Kidney (tissue), 14 donors: ENCODE data around the gene TIFAB. TPM values are rescaled to one million over a fixed set of nuclear protein-coding genes. Genes with fewer than 3 reads are reported as not detected.
A peak's percentile ranks its signal among the peaks of the same experiment; 100 is the strongest.

Source experiments
- DNase-seq, 5 donors: peaks; one replicate each; pipeline ENCODE4 v3.0.0-alpha.2; 2013 to 2020
- FAIRE-seq: peaks from 2 replicates; lab custom pipeline; 2012; peaks lifted over from hg19 to GRCh38; lab: Jason Lieb, UNC
- H3K27ac ChIP-seq, 2 donors: one replicate each; pipeline ENCODE4 v1.7.0; 2013; ENCODE audit warnings: low read depth in 2 of 2, low read length in 2 of 2, inconsistent platforms in 1 of 2
- H3K27me3 ChIP-seq: one replicate; pipeline ENCODE4 v1.7.1; 2013; ENCODE audit warnings: low read length, inconsistent platforms; ENCODE audit not compliant: control insufficient read depth, insufficient read depth
- H3K36me3 ChIP-seq, 3 donors: one replicate each; pipeline versions ENCODE4 v1.7.0 to v1.7.1; 2013; ENCODE audit warnings: low read length in 3 of 3, control low read depth in 1 of 3, inconsistent platforms in 1 of 3; ENCODE audit not compliant: insufficient read depth in 3 of 3, control insufficient read depth in 2 of 3
- H3K4me1 ChIP-seq, 3 donors: one replicate each; pipeline versions ENCODE4 v1.7.0 to v1.7.1; 2013; ENCODE audit warnings: low read length in 3 of 3, inconsistent platforms in 1 of 3, low read depth in 1 of 3; ENCODE audit not compliant: control insufficient read depth in 2 of 3, insufficient read depth in 2 of 3
- H3K4me3 ChIP-seq, 3 donors: one replicate each; pipeline versions ENCODE4 v1.7.0 to v1.8.1; 2013; ENCODE audit warnings: low read length in 3 of 3, control low read depth in 1 of 3, inconsistent platforms in 1 of 3
- H3K9ac ChIP-seq, 3 donors: one replicate each; pipeline versions ENCODE4 v1.7.0 to v1.7.1; 2013; ENCODE audit warnings: low read length in 3 of 3, control low read depth in 1 of 3, inconsistent platforms in 1 of 3
- H3K9me3 ChIP-seq, 3 donors: one replicate each; pipeline versions ENCODE4 v1.7.0 to v1.7.1; 2013; ENCODE audit warnings: low read length in 3 of 3, control low read depth in 1 of 3, inconsistent platforms in 1 of 3; ENCODE audit not compliant: control insufficient read depth in 2 of 3, insufficient read depth in 1 of 3
- intact Hi-C: fragments of 100-400 bp; cut with DNase I; formaldehyde crosslinking; loops from one replicate; pipeline ENCODE4 v1.11.1; 2022
- polyA plus RNA-seq: library from polyadenylated mRNA; stranded (reverse); fragments of 350-450 nt; fragmentation: Illumina TruSeq; extraction: RNeasy Lipid Tissue Mini Kit (QIAGEN cat#74804); gene quantifications from one replicate; pipeline ENCODE4 v1.2.3, GENCODE V29; 2014; ENCODE audit warnings: low read depth, low replicate concordance; ENCODE audit not compliant: insufficient read depth
- total RNA-seq: library from RNA; stranded (reverse); fragmentation: NEBNext Ultra II Directional; extraction: Animal tissue kit (Norgen Biotek cat#: 25700); gene quantifications from one replicate; pipeline ENCODE4 v1.2.1, GENCODE V29; 2021
- TF ChIP-seq, protein P1 (sequence below): IDR thresholded peaks from 3 replicates; pipeline ENCODE4 v1.5.1; 2012; ENCODE audit warnings: mild to moderate bottlenecking, moderate library complexity, borderline replicate concordance; ENCODE audit not compliant: insufficient read depth; ENCODE audit errors: extremely low read depth
- donor health status: control.
- donor health status: control.
- donor health status: control.
- donor health status: control.
- donor health status: control.
- donor health status: DM: yes; HTN: yes; CAD: no.
- donor health status: Normal renal cell carcinoma (clear cell type).

The TIFAB gene
- total and polyA plus RNA-seq, 2 donors from 2014 or later: 0.13 TPM; not detected in 1

DNA sequence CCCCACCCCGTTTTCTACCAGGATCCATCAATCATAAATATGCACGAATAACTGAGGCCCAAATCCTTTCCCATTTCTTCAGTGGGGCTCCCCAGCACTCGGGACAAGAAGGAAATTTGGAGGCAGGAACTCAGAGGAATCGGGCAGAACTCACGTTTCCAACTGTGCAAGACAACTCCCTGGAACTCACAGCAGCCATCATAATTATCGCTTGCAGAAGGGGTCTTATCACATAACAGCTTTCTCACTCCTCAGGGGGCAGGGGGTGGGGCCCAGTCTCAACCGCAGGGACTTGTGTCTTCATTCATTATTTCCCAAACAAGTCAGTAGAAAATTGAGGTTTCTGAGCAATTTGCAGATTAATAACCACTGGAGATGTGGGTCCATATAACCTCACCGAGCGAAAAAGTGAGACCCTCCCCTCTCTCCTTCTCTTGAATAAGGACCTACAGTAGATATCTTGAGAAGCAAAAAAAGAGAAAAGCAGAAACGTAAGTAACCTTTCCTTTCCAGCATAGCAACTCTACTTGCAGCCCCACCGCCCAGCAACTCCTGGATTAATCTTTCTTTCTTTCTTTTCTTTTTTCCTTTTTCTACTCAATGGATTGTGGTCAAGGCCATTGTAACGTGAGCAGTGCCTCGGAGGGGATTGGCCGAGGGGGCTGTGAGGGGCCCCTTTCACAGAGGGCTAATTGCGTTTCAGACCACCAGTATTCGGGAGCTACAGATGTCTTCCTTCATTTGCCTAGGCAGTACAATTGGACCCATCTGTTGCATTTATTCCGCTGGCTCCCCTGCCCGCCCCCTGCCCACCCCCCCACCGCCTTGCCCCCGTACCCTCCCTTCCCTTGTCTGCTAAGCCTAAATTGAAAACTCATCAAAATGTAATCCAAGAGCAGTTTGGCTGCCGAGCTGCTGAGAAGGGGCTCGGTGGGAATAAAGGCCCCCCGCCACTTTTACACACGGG, 24.7 kb upstream of the TIFAB start:
- Histone ChIP-seq H3K9ac (no peak overlapping the region), H3K4me3 (no peak overlapping the region), H3K27ac (no peak overlapping the region), H3K4me1 (no peaks in the 10 kb centered on the region), H3K9me3 (no peaks in the 10 kb centered on the region), H3K36me3 (no peaks in the 10 kb centered on the region), H3K27me3 (no peaks in the 10 kb centered on the region)
- no peak for FAIRE-seq
- DNase-seq: peak in 3 of 5 donors; percentile 21 to 31 (median 24)
- intact Hi-C loops: no loop called here
- TF ChIP-seq, protein P1, sequence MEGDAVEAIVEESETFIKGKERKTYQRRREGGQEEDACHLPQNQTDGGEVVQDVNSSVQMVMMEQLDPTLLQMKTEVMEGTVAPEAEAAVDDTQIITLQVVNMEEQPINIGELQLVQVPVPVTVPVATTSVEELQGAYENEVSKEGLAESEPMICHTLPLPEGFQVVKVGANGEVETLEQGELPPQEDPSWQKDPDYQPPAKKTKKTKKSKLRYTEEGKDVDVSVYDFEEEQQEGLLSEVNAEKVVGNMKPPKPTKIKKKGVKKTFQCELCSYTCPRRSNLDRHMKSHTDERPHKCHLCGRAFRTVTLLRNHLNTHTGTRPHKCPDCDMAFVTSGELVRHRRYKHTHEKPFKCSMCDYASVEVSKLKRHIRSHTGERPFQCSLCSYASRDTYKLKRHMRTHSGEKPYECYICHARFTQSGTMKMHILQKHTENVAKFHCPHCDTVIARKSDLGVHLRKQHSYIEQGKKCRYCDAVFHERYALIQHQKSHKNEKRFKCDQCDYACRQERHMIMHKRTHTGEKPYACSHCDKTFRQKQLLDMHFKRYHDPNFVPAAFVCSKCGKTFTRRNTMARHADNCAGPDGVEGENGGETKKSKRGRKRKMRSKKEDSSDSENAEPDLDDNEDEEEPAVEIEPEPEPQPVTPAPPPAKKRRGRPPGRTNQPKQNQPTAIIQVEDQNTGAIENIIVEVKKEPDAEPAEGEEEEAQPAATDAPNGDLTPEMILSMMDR: no peak

DNA sequence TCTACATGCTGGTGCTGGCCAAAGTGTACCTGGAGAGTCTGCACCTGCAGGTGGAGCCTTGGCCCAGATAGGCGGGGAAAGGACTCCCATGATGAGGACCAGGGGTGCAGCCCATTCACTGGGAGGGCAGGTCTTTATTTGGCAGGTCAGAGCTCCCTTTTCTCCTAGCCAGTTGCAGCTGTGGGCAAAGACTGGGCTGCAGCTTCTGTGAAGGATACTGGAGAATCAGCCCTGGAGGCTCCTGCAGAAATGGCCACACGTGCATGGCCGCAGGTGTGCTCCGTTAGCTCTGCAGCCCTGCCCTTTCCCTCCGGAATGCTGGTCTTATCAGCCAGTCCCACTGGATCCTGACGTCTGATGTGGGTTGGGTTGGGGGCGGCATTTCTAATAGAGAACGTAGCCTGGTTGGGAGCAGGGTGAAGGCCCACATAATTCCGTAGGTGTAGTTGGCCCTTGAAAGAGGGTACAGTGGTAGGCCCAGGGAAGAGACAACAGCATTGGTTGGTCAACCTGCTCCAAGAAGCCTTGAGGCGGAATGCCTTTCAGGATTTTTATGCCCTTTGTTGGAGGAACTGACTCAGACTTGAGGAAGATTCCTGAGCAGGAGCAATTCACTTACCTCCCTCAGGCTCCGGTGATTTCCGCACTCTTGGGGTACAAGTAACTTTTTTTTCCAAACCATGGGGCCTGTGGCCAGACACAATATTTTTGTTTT, 22.0 kb upstream of the TIFAB start:
- H3K9ac ChIP-seq: no peak overlapping the region
- no peak for FAIRE-seq
- H3K36me3 ChIP-seq: no peaks in the 10 kb centered on the region
- no peak overlapping the region for H3K4me3 ChIP-seq
- no peak overlapping the region for H3K27ac ChIP-seq
- DNase-seq: peak in 1 of 5 donors; percentile 44
- peaks cover 2% of the 10 kb centered on the region for H3K27me3 ChIP-seq
- intact Hi-C loops: no loop called here
- H3K4me1 ChIP-seq: no peaks in the 10 kb centered on the region
- no peaks in the 10 kb centered on the region for H3K9me3 ChIP-seq
- TF ChIP-seq, protein P1: no peak

DNA sequence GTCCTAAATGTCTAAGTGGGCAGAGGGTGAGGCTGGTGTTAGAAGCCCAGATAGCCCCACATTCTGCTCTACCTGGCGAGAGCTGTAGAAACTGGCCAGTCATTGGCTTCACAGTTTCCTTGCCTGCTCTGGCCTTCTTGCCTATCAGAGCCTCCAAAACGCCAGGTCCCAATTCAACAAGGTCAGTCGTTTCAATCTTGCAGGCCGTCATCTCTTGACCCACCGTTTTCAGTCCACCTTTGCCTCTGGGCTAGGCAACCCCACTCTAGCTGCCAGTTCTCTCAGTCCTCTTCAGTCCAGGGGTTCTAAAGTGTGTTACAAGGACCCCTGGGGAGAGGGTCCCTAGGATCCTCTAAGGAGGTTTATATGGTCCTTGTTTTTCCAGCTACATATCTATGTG, 20.0 kb upstream of the TIFAB start:
- Histone ChIP-seq H3K9ac (no peak overlapping the region), H3K27ac (no peak overlapping the region), H3K9me3 (no peaks in the 10 kb centered on the region), H3K4me3 (no peak overlapping the region), H3K4me1 (no peaks in the 10 kb centered on the region), H3K36me3 (no peaks in the 10 kb centered on the region), H3K27me3 (peaks cover 4% of the 10 kb centered on the region)
- no peak for FAIRE-seq
- intact Hi-C loops: no loop called here
- DNase-seq: peak in 1 of 5 donors; percentile 4
- TF ChIP-seq, protein P1: no peak
